BE2C (cell line): ENCODE measurements around the gene PDCD7.

ENCODE experiments used
- DNase-seq: peaks from one replicate; pipeline ENCODE4 v3.0.0-alpha.2; 2020
- H3K27me3 ChIP-seq: fragments of 250-450 bp; sonication (Bioruptor Pico); 2 replicates; pipeline ENCODE4 v1.5.1; 2020; ENCODE audit warnings: mild to moderate bottlenecking
- H3K36me3 ChIP-seq: fragments of 250-450 bp; sonication (Bioruptor Pico); 2 replicates; pipeline ENCODE4 v1.5.1; 2020; ENCODE audit warnings: mild to moderate bottlenecking
- H3K4me1 ChIP-seq: fragments of 250-450 bp; sonication (Bioruptor Pico); 2 replicates; pipeline ENCODE4 v1.5.1; 2020
- H3K4me3 ChIP-seq: 2 replicates; pipeline ENCODE4 v1.5.1; 2011; ENCODE audit warnings: low read depth, low read length
- H3K9me3 ChIP-seq: fragments of 250-450 bp; sonication (Bioruptor Pico); 2 replicates; pipeline ENCODE4 v1.5.1; 2020
- TF ChIP-seq, protein P1 (sequence below): IDR thresholded peaks from 2 replicates; pipeline ENCODE4 v1.5.1; 2012; ENCODE audit warnings: mild to moderate bottlenecking, low read depth, low read length

PDCD7 gene

DNA sequence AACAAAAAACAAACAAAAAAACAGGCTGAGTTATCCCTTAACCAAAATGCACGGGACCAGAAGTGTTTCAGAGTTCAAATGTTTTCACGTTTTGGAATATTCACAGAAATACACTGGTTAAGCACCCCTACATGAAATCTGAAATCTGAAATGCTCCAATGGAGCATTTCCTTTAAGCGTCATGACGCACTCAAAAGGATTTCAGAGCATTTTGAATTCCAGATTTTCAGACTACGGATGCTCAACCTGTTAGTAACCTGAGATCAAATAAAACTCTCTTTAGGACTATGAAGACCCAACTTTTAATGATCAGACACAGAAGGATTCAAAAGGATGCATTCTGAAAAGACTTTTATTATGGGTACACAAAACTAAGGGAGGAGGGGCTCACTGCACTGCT lies 41.9 kb upstream of the PDCD7 start:
- Histone ChIP-seq H3K9me3 (no peaks in the 10 kb centered on the region), H3K4me3 (no peak overlapping the region), H3K27me3 (no peaks in the 10 kb centered on the region), H3K36me3 (peaks cover 69% of the 10 kb centered on the region), H3K4me1 (no peaks in the 10 kb centered on the region)
- DNase-seq, result no peak
- TF ChIP-seq, protein P1, sequence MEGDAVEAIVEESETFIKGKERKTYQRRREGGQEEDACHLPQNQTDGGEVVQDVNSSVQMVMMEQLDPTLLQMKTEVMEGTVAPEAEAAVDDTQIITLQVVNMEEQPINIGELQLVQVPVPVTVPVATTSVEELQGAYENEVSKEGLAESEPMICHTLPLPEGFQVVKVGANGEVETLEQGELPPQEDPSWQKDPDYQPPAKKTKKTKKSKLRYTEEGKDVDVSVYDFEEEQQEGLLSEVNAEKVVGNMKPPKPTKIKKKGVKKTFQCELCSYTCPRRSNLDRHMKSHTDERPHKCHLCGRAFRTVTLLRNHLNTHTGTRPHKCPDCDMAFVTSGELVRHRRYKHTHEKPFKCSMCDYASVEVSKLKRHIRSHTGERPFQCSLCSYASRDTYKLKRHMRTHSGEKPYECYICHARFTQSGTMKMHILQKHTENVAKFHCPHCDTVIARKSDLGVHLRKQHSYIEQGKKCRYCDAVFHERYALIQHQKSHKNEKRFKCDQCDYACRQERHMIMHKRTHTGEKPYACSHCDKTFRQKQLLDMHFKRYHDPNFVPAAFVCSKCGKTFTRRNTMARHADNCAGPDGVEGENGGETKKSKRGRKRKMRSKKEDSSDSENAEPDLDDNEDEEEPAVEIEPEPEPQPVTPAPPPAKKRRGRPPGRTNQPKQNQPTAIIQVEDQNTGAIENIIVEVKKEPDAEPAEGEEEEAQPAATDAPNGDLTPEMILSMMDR, result no peak

DNA sequence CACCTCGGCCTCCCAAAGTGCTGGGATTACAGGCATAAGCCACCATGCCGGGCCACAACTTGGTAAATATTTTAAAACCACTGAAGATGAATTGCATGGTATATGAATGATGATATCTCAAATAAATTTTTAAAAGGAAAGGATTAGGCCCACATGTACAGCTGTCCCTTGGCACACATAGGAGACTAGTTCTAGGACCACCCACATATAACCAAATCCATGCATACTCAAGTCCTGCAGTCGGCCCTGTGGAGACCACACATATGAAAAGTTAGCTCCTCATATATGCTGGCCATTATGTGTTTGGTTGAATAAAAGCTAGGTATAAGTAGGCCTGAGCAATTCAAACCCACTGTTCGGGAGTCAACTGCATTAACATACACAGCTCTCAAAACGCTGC lies 40.9 kb upstream of the PDCD7 start:
- H3K36me3 ChIP-seq, result peaks cover 74% of the 10 kb centered on the region
- no peak for DNase-seq
- H3K9me3 ChIP-seq, result no peaks in the 10 kb centered on the region
- no peak overlapping the region for H3K4me3 ChIP-seq
- TF ChIP-seq, protein P1, result no peak
- no peaks in the 10 kb centered on the region for H3K4me1 ChIP-seq
- no peaks in the 10 kb centered on the region for H3K27me3 ChIP-seq

DNA sequence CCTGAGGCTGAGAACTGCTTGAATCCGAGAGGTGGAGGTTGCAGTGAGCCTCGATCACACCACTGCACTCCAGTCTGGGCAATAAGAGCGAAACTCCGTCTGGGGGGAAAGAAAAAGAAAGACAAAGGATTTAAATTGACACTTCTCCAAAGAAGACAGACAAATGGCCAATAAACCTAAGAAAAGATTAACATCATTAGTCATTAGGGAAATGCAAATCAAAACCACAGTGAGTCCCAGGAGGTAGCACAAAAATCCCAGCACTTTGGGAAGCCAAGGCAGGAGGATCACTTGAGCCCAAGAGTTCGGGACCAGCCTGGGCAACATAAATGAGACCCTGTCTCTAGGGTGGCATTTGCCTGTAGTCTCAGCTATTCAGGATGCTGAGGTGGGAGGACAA lies 38.9 kb upstream of the PDCD7 start:
- Histone ChIP-seq H3K27me3 (no peaks in the 10 kb centered on the region), H3K36me3 (peaks cover 59% of the 10 kb centered on the region), H3K9me3 (no peaks in the 10 kb centered on the region), H3K4me1 (no peaks in the 10 kb centered on the region), H3K4me3 (no peak overlapping the region)
- TF ChIP-seq, protein P1, result no peak
- no peak for DNase-seq

DNA sequence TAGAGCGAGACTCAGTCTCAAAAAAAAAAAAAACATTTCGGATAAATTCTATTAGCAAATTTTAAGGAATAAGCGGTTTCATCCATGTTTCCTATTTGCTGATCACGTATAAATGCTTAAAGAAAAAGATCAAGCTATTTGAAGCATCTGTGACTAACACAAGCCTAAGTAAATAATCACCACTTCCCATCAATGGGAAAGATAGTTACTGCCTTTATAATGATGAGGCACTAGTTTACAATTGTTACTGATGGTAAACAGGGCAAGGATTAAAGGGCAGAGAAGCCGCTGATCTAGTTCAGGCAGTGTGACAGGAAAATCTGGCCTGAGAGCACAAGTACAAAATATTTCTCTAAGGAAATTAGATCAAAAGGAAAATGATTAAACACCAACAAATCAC lies 37.8 kb upstream of the PDCD7 start:
- no peak for DNase-seq
- TF ChIP-seq, protein P1, result no peak
- no peaks in the 10 kb centered on the region for H3K27me3 ChIP-seq
- no peaks in the 10 kb centered on the region for H3K4me1 ChIP-seq
- H3K9me3 ChIP-seq, result no peaks in the 10 kb centered on the region
- H3K36me3 ChIP-seq, result peaks cover 51% of the 10 kb centered on the region
- H3K4me3 ChIP-seq, result no peak overlapping the region

DNA sequence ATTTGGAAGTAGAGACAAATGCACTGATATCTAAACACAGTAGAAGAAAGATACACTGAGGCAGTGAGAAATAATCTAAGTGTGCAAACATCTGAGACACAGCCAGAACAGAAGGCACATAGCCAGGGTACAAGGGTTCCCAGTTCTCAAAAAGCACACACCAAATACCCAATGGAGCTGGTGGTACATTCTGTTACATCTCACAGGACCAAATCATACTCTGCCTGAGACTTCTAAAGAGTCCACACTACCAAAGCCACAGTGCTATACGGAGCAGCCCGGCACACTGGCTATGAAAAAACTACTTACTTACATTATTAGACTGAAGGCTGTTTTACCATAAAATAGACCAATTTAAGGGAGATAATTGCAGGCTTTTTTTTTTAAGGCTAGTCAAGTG lies 32.3 kb upstream of the PDCD7 start:
- H3K27me3 ChIP-seq, result no peaks in the 10 kb centered on the region
- TF ChIP-seq, protein P1, result no peak
- no peak overlapping the region for H3K4me3 ChIP-seq
- H3K36me3 ChIP-seq, result peaks cover 23% of the 10 kb centered on the region
- no peaks in the 10 kb centered on the region for H3K9me3 ChIP-seq
- H3K4me1 ChIP-seq, result no peaks in the 10 kb centered on the region
- DNase-seq, result no peak

DNA sequence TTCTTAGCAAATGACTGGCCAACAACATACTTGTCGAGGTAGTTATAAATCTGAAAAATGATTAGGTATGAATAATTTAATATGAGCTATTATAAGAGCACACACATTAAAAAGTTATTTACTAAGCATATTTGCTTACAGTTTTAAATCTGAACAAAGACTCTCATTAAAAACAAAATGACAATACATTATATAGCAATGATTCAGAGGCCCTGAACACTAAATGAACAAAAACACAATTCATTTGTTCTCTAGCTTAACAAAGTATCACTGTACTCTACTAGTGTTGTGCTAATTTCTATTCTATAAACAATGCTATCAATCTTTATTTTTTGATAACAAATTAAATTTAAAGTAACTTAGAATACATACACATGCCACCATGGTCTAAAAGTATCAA lies 30.5 kb upstream of the PDCD7 start:
- Histone ChIP-seq H3K27me3 (no peaks in the 10 kb centered on the region), H3K36me3 (peaks cover 11% of the 10 kb centered on the region)

More for the DNA sequence above, 30.5 kb upstream of the PDCD7 start:
- H3K4me3 ChIP-seq, result no peak overlapping the region
- TF ChIP-seq, protein P1, result no peak
- no peak for DNase-seq
- H3K4me1 ChIP-seq, result no peaks in the 10 kb centered on the region
- no peaks in the 10 kb centered on the region for H3K9me3 ChIP-seq
